Measurements from ENCODE around the gene RFNG. TPM values are rescaled to one million over a fixed set of nuclear protein-coding genes. Genes with fewer than 3 reads are reported as not detected.

RFNG gene
- total RNA-seq, 2 donors from 2014 or later: 18.2 to 23.1 TPM

DNA sequence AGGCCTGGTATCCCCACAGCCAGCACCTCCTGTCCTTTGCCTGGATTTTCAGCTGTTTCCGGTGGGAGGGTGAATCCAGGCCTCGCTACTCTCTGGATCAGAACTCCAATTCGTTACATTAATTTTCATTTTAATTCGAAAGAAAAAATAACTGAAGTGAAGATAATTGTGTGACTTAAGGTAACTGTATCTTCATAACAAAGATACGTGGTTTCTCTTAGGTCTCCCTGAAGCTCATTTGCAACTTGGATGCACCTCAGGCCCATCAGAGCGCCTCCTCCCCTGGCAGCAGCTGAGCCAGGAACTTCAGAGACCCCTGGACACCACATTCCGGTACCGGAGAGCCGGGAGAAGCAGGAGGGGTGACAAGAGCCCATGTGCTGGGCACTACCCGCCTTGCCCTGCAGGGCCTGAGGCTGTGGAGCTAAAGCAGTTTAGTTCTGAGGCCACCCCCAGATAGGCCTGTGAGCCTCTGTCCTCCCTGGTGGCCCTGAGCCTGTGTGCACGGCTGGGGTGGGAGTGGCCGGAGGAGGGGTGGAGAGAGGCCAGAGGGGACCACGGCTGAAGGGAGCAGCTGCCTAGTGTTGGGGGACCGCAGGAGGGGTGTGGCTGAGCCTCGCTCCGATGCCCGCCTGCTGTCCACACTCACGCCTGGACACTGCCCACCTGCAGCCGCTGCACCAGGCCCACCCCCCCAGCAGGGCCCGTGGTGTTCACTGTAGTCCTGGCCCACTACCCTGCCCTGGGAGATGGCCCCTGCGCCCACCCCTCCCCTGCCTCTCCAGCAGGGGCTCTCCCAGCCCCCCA, 25.4 kb upstream of the RFNG start:
- DNase-seq (ENCODE audit: low spot score) (no peak), ATAC-seq (peak in 1 of 2 donors; percentile 44)
- Mint-ChIP-seq H3K27ac (no peak overlapping the region), H3K4me1 (ENCODE audit: low read depth in 2 of 2) (no peaks in the 10 kb centered on the region), H3K4me3 (no peak overlapping the region), H3K36me3 (no peaks in the 10 kb centered on the region), H3K9me3 (no peaks in the 10 kb centered on the region), H3K27me3 (no peaks in the 10 kb centered on the region)

DNA sequence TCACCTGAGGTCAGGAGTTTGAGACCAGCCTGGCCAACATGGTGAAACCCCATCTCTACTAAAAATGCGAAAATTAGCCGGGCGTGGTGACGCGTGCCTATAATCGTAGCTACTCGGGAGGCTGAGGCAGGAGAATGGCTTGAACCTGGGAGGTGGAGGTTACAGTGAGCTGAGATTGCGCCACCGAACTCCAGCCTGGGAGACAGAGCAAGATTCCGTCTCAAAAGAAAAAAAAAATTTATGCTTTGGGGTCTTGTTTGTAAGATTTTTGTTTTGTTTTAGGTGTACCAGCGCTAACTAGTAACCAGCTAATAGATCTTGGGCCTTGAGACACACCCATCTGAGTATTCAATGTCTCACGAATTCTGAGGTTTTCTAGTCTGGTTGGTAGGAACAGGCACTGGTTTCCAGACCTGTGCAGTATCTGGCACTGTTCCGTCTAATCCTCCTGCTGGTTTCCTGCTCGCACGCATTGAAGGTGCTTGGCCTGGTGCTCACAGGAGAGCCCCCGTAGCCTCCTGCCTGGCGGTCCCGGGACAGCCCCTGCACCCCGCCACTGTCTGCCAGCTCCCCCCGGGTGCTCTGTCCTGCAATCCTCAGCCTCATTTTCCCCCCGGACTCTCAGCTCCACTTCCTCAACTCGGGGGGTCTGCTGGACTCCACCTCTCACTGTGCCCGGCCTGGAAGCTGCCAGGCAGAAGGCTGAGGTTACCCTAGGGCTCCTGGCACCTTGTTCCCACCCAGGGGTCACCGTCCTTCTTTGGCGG, 24.6 kb upstream of the RFNG start:
- ATAC-seq: peak in 1 of 2 donors; percentile 2
- Mint-ChIP-seq H3K27ac (no peak overlapping the region), H3K4me1 (ENCODE audit: low read depth in 2 of 2) (no peaks in the 10 kb centered on the region), H3K27me3 (no peaks in the 10 kb centered on the region), H3K36me3 (no peaks in the 10 kb centered on the region), H3K9me3 (no peaks in the 10 kb centered on the region), H3K4me3 (no peak overlapping the region)
- no peak for DNase-seq (ENCODE audit: low spot score)

DNA sequence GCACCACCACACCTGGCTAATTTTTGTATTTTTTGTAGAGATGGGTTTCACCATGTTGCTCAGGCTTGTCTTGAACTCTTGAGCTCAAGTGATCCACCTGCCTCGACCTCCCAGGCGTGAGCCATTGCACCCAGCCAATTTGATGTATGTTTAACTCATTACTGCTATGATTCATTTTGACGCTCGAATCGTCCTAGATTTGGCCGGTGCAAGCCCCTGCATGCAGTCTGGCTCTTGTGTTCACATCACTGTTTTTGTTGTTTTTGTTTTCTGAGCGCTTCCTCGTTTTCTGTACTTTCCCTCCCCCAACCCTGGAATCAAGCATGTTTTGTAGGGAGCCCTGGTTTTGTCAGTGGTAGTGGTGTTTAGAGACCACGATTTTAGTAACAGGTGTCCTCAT, 21.8 kb upstream of the RFNG start:
- no peaks in the 10 kb centered on the region for H3K36me3 Mint-ChIP-seq

DNA sequence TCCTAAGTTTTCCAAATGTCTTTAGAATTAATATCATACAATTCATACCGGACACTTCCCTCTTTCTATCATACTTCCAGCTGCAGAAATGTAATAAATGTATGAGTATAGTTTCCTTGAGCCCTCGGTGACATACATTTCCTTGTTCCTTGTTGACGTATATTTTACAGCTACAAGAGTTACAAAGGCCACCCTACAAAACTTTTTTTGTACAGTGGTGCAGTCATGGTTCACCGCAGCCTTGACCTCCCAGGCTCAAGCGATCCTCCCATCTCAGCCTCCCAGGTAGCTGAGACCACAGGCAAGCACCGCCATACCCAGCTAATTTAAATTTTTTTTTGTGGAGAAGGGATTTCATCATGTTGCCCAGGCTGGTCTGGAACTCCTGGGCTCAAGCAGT, 21.2 kb upstream of the RFNG start:
- no peak for DNase-seq (ENCODE audit: low spot score)
- H3K9me3 Mint-ChIP-seq: no peaks in the 10 kb centered on the region
- H3K27ac Mint-ChIP-seq: no peak overlapping the region
- H3K36me3 Mint-ChIP-seq: no peaks in the 10 kb centered on the region
- H3K27me3 Mint-ChIP-seq: no peaks in the 10 kb centered on the region
- ATAC-seq: no peak
- no peak overlapping the region for H3K4me3 Mint-ChIP-seq
- no peaks in the 10 kb centered on the region for H3K4me1 Mint-ChIP-seq (ENCODE audit: low read depth in 2 of 2)

More for the DNA sequence above, 21.8 kb upstream of the RFNG start:
- no peak for ATAC-seq
- Mint-ChIP-seq H3K9me3 (no peaks in the 10 kb centered on the region), H3K27me3 (no peaks in the 10 kb centered on the region), H3K4me1 (ENCODE audit: low read depth in 2 of 2) (no peaks in the 10 kb centered on the region), H3K4me3 (no peak overlapping the region), H3K27ac (no peak overlapping the region)
- no peak for DNase-seq (ENCODE audit: low spot score)

DNA sequence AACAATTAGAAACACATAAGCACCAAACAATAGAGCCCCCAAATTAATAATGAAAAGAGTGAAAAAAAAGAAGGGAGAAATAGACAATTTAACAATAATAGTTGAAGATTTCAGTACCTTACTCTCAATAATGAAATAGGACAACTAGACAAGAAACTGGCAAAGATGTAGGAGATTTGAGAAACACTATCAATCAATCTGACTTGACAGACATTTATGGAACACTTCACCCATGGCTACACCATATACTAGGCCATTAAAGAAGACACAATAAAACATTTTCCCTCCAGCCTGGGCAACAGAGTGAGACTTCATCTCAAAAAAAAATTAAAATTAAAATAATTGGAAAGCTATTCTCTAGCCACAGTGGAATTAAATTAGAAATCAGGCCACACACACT, 19.0 kb upstream of the RFNG start:
- Mint-ChIP-seq H3K4me3 (no peak overlapping the region), H3K27ac (no peak overlapping the region), H3K9me3 (no peaks in the 10 kb centered on the region), H3K36me3 (no peaks in the 10 kb centered on the region), H3K4me1 (ENCODE audit: low read depth in 2 of 2) (peaks cover 0 to 6% of the 10 kb centered on the region in 2 donors), H3K27me3 (no peaks in the 10 kb centered on the region)
- ATAC-seq (no peak), DNase-seq (ENCODE audit: low spot score) (no peak)

DNA sequence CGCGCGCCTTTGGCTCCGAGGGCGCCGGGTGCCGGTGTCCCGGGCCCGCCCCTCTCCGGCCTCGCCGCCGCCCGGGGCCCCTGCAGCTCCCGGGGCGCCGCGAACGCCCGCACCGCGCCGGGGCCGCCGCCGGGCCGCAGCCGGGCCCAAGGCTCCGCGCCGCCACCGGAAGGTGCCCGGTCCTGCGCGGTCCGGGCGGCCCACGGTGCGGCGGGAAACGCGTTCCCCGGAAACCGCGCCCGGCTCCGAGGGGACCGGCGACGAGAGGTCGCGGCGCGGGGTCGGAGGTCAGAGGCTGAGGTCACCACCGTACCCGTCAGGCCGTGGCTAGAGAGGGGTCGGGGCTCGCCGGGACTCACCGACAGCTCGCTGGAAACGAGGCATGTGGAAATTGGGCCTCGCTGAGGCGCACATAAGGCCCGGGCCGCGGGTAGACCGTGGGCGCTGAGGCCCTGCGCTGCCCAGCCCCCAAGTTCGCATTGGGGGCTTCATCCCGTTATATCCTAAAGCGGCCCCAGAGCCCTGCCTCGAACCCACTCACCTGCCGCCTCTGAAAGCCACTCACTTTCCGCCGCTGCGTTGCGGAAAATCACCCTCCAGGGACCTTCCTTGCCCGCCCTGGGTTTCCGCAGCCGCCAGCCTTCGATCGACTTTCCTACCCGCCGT, 14.2 kb upstream of the RFNG start, which contains the start of gene DUS1L:
DUS1L (minus strand) TSS at position 167 of the 666 bp plus-strand sequence. CDS start 745 bp downstream, outside the sequence.
- H3K36me3 Mint-ChIP-seq: no peaks in the 10 kb centered on the region
- ATAC-seq (peak; percentile 93 to 94), DNase-seq (ENCODE audit: low spot score) (peak; percentile 81)
- no peaks in the 10 kb centered on the region for H3K27me3 Mint-ChIP-seq
- H3K9me3 Mint-ChIP-seq: no peaks in the 10 kb centered on the region
- H3K4me1 Mint-ChIP-seq (ENCODE audit: low read depth in 2 of 2): peaks cover 0 to 6% of the 10 kb centered on the region in 2 donors
- H3K4me3 Mint-ChIP-seq: peak within 1 kb of the TSS; percentile 82
- H3K27ac Mint-ChIP-seq: peak within 1 kb of the TSS; percentile 75 to 89

DNA sequence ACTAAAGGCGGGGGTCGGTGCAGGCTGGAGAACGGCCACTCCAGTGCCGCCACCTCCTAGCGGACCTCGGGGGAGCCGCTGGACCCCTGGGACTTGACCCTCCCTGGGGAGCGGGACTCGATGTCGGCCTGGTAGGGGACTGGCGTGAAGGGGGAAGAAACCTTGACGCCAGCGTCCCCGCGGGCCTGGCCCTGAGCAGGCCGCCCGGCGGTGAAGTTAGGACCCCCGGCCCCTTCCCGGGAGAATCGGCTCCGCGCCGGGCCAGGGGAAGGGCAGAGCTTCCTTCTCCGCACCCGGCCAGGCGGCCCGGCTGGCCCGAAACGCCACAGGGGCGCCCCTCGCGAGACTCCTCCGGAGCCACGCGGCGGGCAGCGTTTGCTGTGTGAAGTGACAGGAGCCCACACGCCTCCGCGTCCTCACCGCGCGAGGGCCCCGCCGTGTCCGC, 13.6 kb upstream of the RFNG start:
- Mint-ChIP-seq H3K9me3 (no peaks in the 10 kb centered on the region), H3K36me3 (no peaks in the 10 kb centered on the region), H3K4me1 (ENCODE audit: low read depth in 2 of 2) (peaks cover 0 to 7% of the 10 kb centered on the region in 2 donors), H3K4me3 (peak overlapping the region; percentile 51), H3K27ac (no peak overlapping the region), H3K27me3 (no peaks in the 10 kb centered on the region)
- no peak for DNase-seq (ENCODE audit: low spot score)
- ATAC-seq: peak; percentile 63 to 73

DNA sequence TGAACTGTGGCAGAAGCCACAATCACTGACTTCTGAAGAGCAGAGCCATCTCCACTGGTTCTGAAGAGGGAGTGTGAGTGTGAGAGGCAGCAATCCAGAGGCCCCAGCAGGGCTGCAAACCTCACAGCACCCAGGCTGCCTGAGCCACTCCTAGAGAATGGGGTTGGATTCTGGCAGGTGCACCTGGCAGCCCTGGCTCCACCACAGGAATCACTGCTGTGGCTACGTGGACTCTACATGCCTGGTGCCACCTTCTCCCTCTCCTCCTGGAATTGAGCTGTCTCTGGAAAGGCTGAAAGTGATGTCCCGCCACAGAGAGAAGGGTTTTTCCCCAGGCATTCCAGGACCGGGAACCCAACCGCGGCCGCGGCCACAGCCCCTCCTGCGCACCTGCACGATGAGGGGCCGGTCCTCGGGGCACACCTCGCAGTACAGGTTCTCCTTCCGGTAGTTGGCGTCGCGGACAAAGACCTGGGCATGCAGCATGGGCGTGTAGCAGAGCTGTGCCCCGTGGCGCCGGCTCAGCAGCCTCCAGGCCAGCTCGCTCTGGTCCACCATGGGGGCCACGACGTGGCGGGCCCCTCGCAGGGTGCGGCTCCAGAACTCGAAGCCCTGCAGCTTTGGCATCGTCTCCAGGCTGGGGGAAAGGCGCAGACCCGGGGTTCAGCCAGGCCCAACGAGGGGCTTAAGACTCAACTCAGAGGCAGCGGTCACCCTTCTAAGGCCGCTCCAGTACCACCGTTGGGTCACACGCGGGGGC, 13.0 kb upstream of the RFNG start:
- no peaks in the 10 kb centered on the region for H3K27me3 Mint-ChIP-seq
- H3K27ac Mint-ChIP-seq: no peak overlapping the region
- no peaks in the 10 kb centered on the region for H3K9me3 Mint-ChIP-seq
- H3K4me1 Mint-ChIP-seq (ENCODE audit: low read depth in 2 of 2): peaks cover 0 to 9% of the 10 kb centered on the region in 2 donors
- ATAC-seq (no peak), DNase-seq (ENCODE audit: low spot score) (no peak)
- no peaks in the 10 kb centered on the region for H3K36me3 Mint-ChIP-seq
- H3K4me3 Mint-ChIP-seq: peak overlapping the region; percentile 51

DNA sequence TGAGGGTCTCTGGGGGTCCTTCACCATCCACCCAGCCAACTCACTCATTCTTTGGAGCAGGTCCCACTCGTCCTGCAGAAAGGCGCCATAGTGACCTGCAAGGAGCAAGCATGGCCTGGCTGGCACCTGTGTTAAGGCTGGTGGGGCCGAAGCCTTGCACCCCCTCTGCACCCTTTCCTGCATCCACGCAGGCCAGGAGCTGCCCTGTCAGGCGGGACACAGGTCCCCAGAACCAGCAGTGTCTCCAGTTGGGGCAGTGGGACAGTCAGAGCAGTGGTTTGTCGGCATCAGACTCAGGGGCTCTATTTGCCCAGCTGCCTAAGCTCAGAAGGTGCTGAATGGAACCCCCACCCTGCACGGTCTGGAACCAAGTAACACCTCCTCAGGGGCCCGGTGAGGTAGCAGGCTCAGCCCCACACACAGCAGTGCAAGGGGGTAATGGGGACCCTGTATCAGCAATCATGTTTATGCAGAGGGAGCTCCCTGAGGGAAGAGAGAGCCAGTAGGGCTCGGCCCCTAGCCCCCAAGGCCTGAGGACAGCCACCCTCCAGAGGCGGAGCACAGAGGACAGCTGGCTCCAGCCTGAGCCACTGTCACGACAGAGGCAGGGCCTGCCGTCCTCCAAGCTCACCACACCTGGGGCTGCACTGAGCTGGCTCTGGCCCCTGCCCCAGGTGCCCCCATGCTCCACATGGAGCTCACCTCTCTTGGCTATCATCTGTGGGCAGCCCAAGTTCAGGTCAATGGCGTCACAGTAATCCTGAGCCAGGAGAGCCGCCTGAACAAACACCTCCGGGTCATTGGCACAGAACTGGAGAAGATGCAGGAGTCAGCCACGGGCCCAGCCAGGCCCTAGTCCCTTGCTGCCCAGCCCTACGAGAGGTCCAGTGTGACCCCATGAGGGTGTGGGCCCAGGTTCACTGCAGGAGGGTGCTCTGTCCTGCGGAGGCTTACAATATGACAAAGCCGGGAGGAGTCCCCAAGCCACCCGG, 12.1 kb upstream of the RFNG start:
- ATAC-seq: no peak
- peaks cover 0 to 9% of the 10 kb centered on the region in 2 donors for H3K4me1 Mint-ChIP-seq (ENCODE audit: low read depth in 2 of 2)
- H3K27ac Mint-ChIP-seq: no peak overlapping the region
- no peaks in the 10 kb centered on the region for H3K27me3 Mint-ChIP-seq
- no peak for DNase-seq (ENCODE audit: low spot score)
- H3K4me3 Mint-ChIP-seq: peak overlapping the region; percentile 51
- H3K36me3 Mint-ChIP-seq: no peaks in the 10 kb centered on the region
- no peaks in the 10 kb centered on the region for H3K9me3 Mint-ChIP-seq

DNA sequence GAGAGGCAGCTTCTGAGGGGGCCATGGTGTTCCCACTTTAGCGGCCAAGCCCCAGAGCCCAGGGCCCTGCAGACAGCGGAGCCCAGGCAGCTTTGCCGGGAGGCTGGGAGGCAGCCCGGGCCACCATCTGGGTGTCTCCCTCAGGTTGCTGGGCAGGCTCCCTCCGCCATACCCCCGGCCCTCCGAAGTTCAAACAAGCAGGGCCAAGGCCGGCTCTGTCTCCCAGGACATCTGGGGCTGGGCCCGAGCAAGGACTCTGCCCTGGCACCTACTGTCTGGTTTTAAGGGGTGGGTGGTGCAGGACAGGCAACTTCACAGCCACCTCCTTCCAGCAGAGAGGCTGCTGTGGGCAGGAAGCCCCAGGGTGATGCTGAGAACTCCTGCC, 11.4 kb upstream of the RFNG start:
- Mint-ChIP-seq H3K4me3 (no peak overlapping the region), H3K27me3 (no peaks in the 10 kb centered on the region), H3K27ac (no peak overlapping the region), H3K36me3 (no peaks in the 10 kb centered on the region), H3K9me3 (no peaks in the 10 kb centered on the region), H3K4me1 (ENCODE audit: low read depth in 2 of 2) (peaks cover 0 to 9% of the 10 kb centered on the region in 2 donors)
- no peak for ATAC-seq
- no peak for DNase-seq (ENCODE audit: low spot score)

DNA sequence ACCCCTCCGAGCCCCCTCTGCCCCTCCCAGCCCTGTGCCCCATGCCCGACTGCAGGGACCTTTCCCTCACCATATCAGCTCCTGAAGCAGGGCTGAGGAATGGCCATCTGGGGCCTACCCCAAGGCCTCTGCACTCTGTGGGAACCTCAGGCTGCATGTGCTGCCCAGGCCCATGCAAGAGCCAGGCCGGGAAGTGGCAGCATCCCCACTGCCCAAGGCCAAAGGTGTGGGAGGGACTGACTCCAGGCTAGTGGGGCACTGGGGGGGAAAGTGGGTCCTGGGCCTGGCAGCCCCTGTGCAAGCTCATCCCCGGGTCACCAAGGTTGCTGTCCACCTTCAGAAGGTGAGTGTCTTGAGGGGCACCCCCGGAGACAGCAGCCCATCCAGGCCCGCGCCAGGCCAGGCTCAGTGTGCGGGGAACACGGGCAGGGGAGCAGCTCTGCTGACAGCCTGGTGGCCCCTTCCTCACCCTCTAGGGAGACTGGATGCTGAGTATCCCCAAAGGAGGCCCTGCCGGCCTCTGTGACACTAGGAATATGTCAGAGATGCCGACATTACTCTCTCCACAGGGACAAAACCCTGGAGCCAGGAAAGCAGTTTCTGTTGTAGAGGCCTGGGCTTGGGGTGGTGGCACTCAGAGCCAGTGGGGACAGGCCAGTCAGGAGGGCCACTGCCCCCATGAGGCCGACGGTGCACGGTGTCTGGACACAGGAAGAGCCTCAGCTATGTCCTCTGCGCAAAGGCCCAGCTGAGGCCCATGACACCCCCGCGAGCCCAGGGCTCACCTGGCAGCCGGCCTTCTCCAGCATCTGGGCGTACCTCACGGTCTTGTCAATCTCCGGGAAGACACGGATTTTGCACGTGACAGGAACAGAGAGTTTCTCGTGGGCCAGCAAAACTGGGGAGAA, 10.7 kb upstream of the RFNG start:
- peaks cover 0 to 9% of the 10 kb centered on the region in 2 donors for H3K4me1 Mint-ChIP-seq (ENCODE audit: low read depth in 2 of 2)
- no peaks in the 10 kb centered on the region for H3K36me3 Mint-ChIP-seq
- H3K27me3 Mint-ChIP-seq: no peaks in the 10 kb centered on the region
- no peak overlapping the region for H3K27ac Mint-ChIP-seq
- ATAC-seq (no peak), DNase-seq (ENCODE audit: low spot score) (no peak)
- no peak overlapping the region for H3K4me3 Mint-ChIP-seq
- H3K9me3 Mint-ChIP-seq: no peaks in the 10 kb centered on the region
